HEK293T (cell line): Measurements from ENCODE around the gene METTL22.

ENCODE experiments used
- FOXA1 ChIP-seq: fragments of 450-650 bp; IDR thresholded peaks from 2 replicates; pipeline ENCODE4 v1.6.1; 2016; ENCODE audit warnings: mild to moderate bottlenecking
- FOXM1 ChIP-seq: fragments of 450-650 bp; IDR thresholded peaks from 2 replicates; pipeline ENCODE4 v1.6.1; 2017; ENCODE audit warnings: mild to moderate bottlenecking, borderline replicate concordance
- SP1 ChIP-seq: fragments of 450-650 bp; IDR thresholded peaks from 2 replicates; pipeline ENCODE4 v1.6.1; 2017
- SUZ12 ChIP-seq: fragments of 450-650 bp; IDR thresholded peaks from 2 replicates; pipeline ENCODE4 v1.6.1; 2016; ENCODE audit warnings: mild to moderate bottlenecking
- TARDBP ChIP-seq: fragments of 450-650 bp; IDR thresholded peaks from 2 replicates; pipeline ENCODE4 v1.6.1; 2016
- ZNF384 ChIP-seq: fragments of 450-650 bp; IDR thresholded peaks from 2 replicates; pipeline ENCODE4 v1.6.1; 2016

DNA sequence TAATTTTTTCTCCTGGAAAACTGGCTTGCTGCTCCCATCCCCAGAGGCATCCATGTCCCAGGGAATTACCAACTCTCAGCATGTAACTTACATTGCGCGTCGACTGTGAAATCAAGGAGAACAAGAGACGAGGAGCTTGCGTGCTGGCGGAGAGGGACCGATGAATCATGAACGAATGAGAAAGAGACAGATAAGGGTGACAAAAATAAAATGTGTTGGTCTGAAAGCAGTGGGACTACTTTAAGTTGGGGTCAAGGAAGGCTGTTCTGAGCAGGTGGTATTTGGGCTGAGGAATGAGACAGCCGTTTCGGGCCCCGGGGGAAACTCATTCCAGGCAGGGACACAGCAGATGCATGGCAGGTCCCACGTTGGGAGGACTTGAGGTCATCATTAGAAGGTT lies 75.4 kb downstream of the METTL22 start:
- TF ChIP-seq SP1 (no peak), TARDBP (no peak), ZNF384 (no peak), FOXA1 (no peak), SUZ12 (no peak), FOXM1 (no peak)
